ENCODE results near the gene TM7SF2.

DNA sequence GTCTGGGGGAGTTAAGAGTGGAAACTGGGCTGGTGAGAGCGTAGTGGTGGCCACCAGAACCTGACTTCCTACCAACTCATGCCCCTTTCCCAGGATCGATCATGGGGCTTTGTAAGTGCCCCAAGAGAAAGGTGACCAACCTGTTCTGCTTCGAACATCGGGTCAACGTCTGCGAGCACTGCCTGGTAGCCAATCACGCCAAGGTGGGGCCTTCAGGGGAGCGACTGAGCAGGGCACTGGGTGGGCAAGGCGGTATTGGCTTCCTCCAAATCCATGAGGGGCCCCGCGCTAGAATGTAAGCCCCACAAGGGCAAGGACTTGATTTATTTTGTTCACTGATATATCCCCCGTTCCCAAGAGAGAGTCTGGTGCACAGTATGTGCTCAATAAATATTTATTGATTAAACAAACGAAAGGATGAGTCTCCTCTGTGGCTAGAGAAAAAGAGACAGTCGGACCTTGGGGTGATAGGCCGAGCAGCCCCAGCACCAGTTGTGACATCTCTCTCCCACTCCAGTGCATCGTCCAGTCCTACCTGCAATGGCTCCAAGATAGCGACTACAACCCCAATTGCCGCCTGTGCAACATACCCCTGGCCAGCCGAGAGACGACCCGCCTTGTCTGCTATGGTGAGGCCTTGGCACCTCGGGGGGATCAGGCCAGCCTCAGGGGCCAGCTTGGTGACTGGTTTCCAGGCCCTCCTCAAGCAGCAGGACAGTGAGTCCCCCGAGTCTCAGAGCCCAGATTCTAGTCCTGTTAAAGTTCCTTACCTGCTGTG lies 26.9 kb upstream of the TM7SF2 start:
- TF ChIP-seq POLR2AphosphoS5 (IDR thresholded peaks at IDR 0.05; ENCODE audit: low read depth, low read length) (no peak; the same call in 1 of the 2 replicates), TAF1 (IDR thresholded peaks at IDR 0.05; ENCODE audit: borderline replicate concordance, insufficient read depth, low read length) (no peak), SIN3A (IDR thresholded peaks at IDR 0.05; ENCODE audit: borderline replicate concordance, insufficient read depth, low read length) (no peak)

Measured in PFSK-1 (cell line).